Measurements from ENCODE around the gene CARF. TPM values are rescaled to one million over a fixed set of nuclear protein-coding genes. Genes with fewer than 3 reads are reported as not detected.

The CARF gene
- total and polyA plus RNA-seq, 2 of the 13 experiments (the other 11 are each of a cell fraction or from before 2014, with no cell fraction given): 3.0 to 5.4 TPM

GRCh38 chr2:202911512-202912341, at the start of gene CARF, which contains the start of gene WDR12 (continued):
- 0 out of 2 replicates have a peak, but pooled peaks have one; percentile 24 for TF ChIP-seq ZNF160 (CRISPR knock-in tag; IDR thresholded peaks at IDR 0.05)
- peak; percentile 58; the same call in 1 of the 2 replicates for TF ChIP-seq ZNF784 (CRISPR knock-in tag; IDR thresholded peaks at IDR 0.05; ENCODE audit: borderline replicate concordance)
- TF ChIP-seq CCDC6 (CRISPR knock-in tag; IDR thresholded peaks at IDR 0.05): 0 out of 2 replicates have a peak, but pooled peaks have one; percentile 59
- no peak for TF ChIP-seq U2AF2 (IDR thresholded peaks at IDR 0.05; ENCODE audit: low read depth, low read length)
- TF ChIP-seq ZFP41 (CRISPR knock-in tag; IDR thresholded peaks at IDR 0.05; ENCODE audit: borderline replicate concordance): no peak
- peak; percentile 59; the same call in 1 of the 2 replicates for TF ChIP-seq THAP7 (CRISPR knock-in tag; IDR thresholded peaks at IDR 0.05)
- TF ChIP-seq ZBTB10 (CRISPR knock-in tag; IDR thresholded peaks at IDR 0.05; ENCODE audit: borderline replicate concordance): no peak
- TF ChIP-seq HES4 (CRISPR knock-in tag; IDR thresholded peaks at IDR 0.05; ENCODE audit: borderline replicate concordance): 0 out of 2 replicates have a peak, but pooled peaks have one; percentile 75
- TF ChIP-seq TFE3 (CRISPR knock-in tag; IDR thresholded peaks at IDR 0.05): peak; percentile 93
- TF ChIP-seq REPIN1 (CRISPR knock-in tag; IDR thresholded peaks at IDR 0.05; ENCODE audit: borderline replicate concordance, low read depth): peak; percentile 48; the same call in 1 of the 2 replicates
- TF ChIP-seq CREB1 (IDR thresholded peaks at IDR 0.05): peak; percentile 17; the same call in 1 of the 2 replicates
- peak; percentile 81 for TF ChIP-seq CREB1 (CRISPR knock-in tag; IDR thresholded peaks at IDR 0.05)
- no peak; the same call in 1 of the 2 replicates for TF ChIP-seq ZGPAT (CRISPR knock-in tag; IDR thresholded peaks at IDR 0.05)
- no peak for TF ChIP-seq MTERF4 (CRISPR knock-in tag; IDR thresholded peaks at IDR 0.05)
- no peak for TF ChIP-seq ZNF343 (CRISPR knock-in tag; IDR thresholded peaks at IDR 0.05)
- 0 out of 2 replicates have a peak, but pooled peaks have one; percentile 48 for TF ChIP-seq ZBTB25 (CRISPR knock-in tag; IDR thresholded peaks at IDR 0.05)

Data from HepG2 (cell line).